HepG2 (cell line): ENCODE measurements around the gene ABCG1. TPM values are rescaled to one million over a fixed set of nuclear protein-coding genes. Genes with fewer than 3 reads are reported as not detected.

Source experiments
- ARID3A ChIP-seq: IDR thresholded peaks from 2 replicates; pipeline ENCODE4 v1.6.1; 2012; ENCODE audit warnings: low read depth, low read length, improper control_type of control experiment
- CCDC6 ChIP-seq: sonication (generic); formaldehyde crosslinking; IDR thresholded peaks from 2 replicates; pipeline ENCODE4 v1.8.1; 2022; ENCODE audit warnings: mild to moderate bottlenecking, missing genetic modification reagents, moderate library complexity
- ETV6 ChIP-seq: sonication (generic); formaldehyde crosslinking; conservative IDR thresholded peaks from 2 replicates; pipeline ENCODE4 v1.4.0; 2020; ENCODE audit warnings: missing genetic modification reagents
- GATAD2A ChIP-seq: IDR thresholded peaks from 2 replicates; pipeline ENCODE4 v1.6.1; 2016
- IKZF4 ChIP-seq: sonication (generic); formaldehyde crosslinking; IDR thresholded peaks from 2 replicates; pipeline ENCODE4 v1.5.1; 2020; ENCODE audit warnings: borderline replicate concordance, mild to moderate bottlenecking, low read depth, missing genetic modification reagents; ENCODE audit errors: not compliant biosample characterization
- ISX ChIP-seq: sonication (generic); formaldehyde crosslinking; conservative IDR thresholded peaks from 2 replicates; pipeline ENCODE4 v1.5.0; 2020; ENCODE audit warnings: missing genetic modification reagents
- MEIS1 ChIP-seq: sonication (generic); formaldehyde crosslinking; IDR thresholded peaks from 2 replicates; pipeline ENCODE4 v1.9.0; 2021; ENCODE audit warnings: mild to moderate bottlenecking, missing genetic modification reagents, moderate library complexity, borderline replicate concordance
- PTBP1 ChIP-seq: fragments of 200-400 bp; formaldehyde crosslinking; IDR thresholded peaks from 2 replicates; pipeline ENCODE4 v1.6.1; 2018; ENCODE audit warnings: low read length, low read depth; ENCODE audit not compliant: poor library complexity, severe bottlenecking
- RCOR2 ChIP-seq: IDR thresholded peaks from 2 replicates; pipeline ENCODE4 v1.6.1; 2016; ENCODE audit warnings: missing biosample characterization, missing genetic modification reagents
- SOX13 ChIP-seq, 3 experiments: fragments of 450-650 bp in 1 of 3; sonication (generic) in 1 of 3; formaldehyde crosslinking in 1 of 3; IDR thresholded peaks in 2 of 3; conservative IDR thresholded peaks in 1 of 3; 2 replicates each; pipeline versions ENCODE4 v1.5.0 to v1.6.1; 2016 to 2020; ENCODE audit warnings: antibody characterized with exemption in 1 of 3, mild to moderate bottlenecking in 1 of 3, missing compliant biosample characterization in 1 of 3, missing genetic modification reagents in 1 of 3, moderate library complexity in 1 of 3
- ZBED4 ChIP-seq: sonication (generic); formaldehyde crosslinking; IDR thresholded peaks from 2 replicates; pipeline ENCODE4 v1.4.0; 2020; ENCODE audit warnings: missing genetic modification reagents, borderline replicate concordance
- ZBTB34 ChIP-seq: sonication (generic); formaldehyde crosslinking; IDR thresholded peaks from 2 replicates; pipeline ENCODE4 v1.8.0; 2022; ENCODE audit warnings: mild to moderate bottlenecking, missing genetic modification reagents
- ZC3H4 ChIP-seq: sonication (generic); formaldehyde crosslinking; IDR thresholded peaks from 2 replicates; pipeline ENCODE4 v1.4.0; 2020; ENCODE audit warnings: missing genetic modification reagents, borderline replicate concordance
- ZMAT5 ChIP-seq: sonication (generic); formaldehyde crosslinking; IDR thresholded peaks from 2 replicates; pipeline ENCODE4 v1.5.0; 2020; ENCODE audit warnings: mild to moderate bottlenecking, low read depth, missing genetic modification reagents, borderline replicate concordance
- ZNF292 ChIP-seq: sonication (generic); formaldehyde crosslinking; IDR thresholded peaks from 2 replicates; pipeline ENCODE4 v1.8.1; 2022; ENCODE audit warnings: mild to moderate bottlenecking, low read depth, missing genetic modification reagents, borderline replicate concordance
- ZNF451 ChIP-seq: sonication (generic); formaldehyde crosslinking; IDR thresholded peaks from 2 replicates; pipeline ENCODE4 v1.5.0; 2020; ENCODE audit warnings: mild to moderate bottlenecking, missing genetic modification reagents
- ZNF562 ChIP-seq: sonication (generic); formaldehyde crosslinking; IDR thresholded peaks from 2 replicates; pipeline ENCODE4 v1.8.0; 2022; ENCODE audit warnings: missing genetic modification reagents, borderline replicate concordance
- ZNF572 ChIP-seq: sonication (generic); formaldehyde crosslinking; IDR thresholded peaks from 2 replicates; pipeline ENCODE4 v1.5.1; 2020; ENCODE audit warnings: mild to moderate bottlenecking, missing genetic modification reagents
- ZNF605 ChIP-seq: sonication (generic); formaldehyde crosslinking; IDR thresholded peaks from 2 replicates; pipeline ENCODE4 v1.8.0; 2022; ENCODE audit warnings: mild to moderate bottlenecking, missing genetic modification reagents
- ZNF674 ChIP-seq: sonication (generic); formaldehyde crosslinking; IDR thresholded peaks from 2 replicates; pipeline ENCODE4 v1.5.0; 2020; ENCODE audit warnings: low read depth, mild to moderate bottlenecking, missing genetic modification reagents
- polyA plus RNA-seq, 8 experiments: library from polyadenylated mRNA; depleted of rRNA in 3 of 8; stranded (reverse) in 7 of 8; unstranded in 1 of 8; fragments of >200 nt; fragmentation: Illumina TruSeq in 4 of 8; extraction: Trizol in 4 of 8; gene quantifications; 2 replicates each; pipeline versions ENCODE4 v1.2.1 to v1.2.3, GENCODE V29; 2011 to 2016; ENCODE audit warnings: low read depth in 4 of 8, missing spikeins in 1 of 8, mixed read lengths in 1 of 8; ENCODE audit not compliant: insufficient read depth in 1 of 8
- total RNA-seq, 5 experiments: library from RNA; depleted of rRNA; stranded (reverse); fragments of >200 nt; fragmentation: Illumina TruSeq; extraction: Trizol; gene quantifications; 2 replicates each; pipeline ENCODE4 v1.2.3, GENCODE V29; 2016; ENCODE audit warnings: low read depth in 1 of 5

Gene ABCG1
- total and polyA plus RNA-seq, 2 of the 13 experiments (the other 11 are each of a cell fraction or from before 2014, with no cell fraction given) = 0.04 TPM; not detected in 1

- TF ChIP-seq ARID3A = no peak
- no peak; the same call in 1 of the 2 replicates for TF ChIP-seq ZBED4
- TF ChIP-seq CCDC6 (CRISPR knock-in tag) = no peak
- no peak for TF ChIP-seq ZMAT5 (CRISPR knock-in tag)
- TF ChIP-seq ZNF292 (CRISPR knock-in tag) = no peak
- no peak for TF ChIP-seq SOX13 (IDR thresholded peaks at IDR 0.05)
- TF ChIP-seq SOX13 (CRISPR knock-in tag; conservative IDR thresholded peaks at IDR 0.05 in 1 of 2, IDR thresholded peaks at IDR 0.05 in 1 of 2) = 0 out of 4 replicates have a peak, but pooled peaks of 1 of the 2 experiments have one; percentile 8
- TF ChIP-seq ZBTB34 (CRISPR knock-in tag) = no peak
- TF ChIP-seq PTBP1 = no peak
- TF ChIP-seq MEIS1 (CRISPR knock-in tag) = no peak
- no peak for TF ChIP-seq ZNF674 (CRISPR knock-in tag)
- no peak for TF ChIP-seq ZNF451 (CRISPR knock-in tag)
- no peak for TF ChIP-seq ETV6 (CRISPR knock-in tag)
- no peak for TF ChIP-seq ZNF572 (CRISPR knock-in tag)
- TF ChIP-seq RCOR2 (CRISPR knock-in tag) = no peak
- TF ChIP-seq ZC3H4 (CRISPR knock-in tag) = no peak
- 0 out of 2 replicates have a peak, but pooled peaks have one; percentile 24 for TF ChIP-seq GATAD2A (CRISPR knock-in tag)
- no peak for TF ChIP-seq ISX
- no peak for TF ChIP-seq IKZF4 (CRISPR knock-in tag)
- TF ChIP-seq ZNF562 = no peak
- no peak for TF ChIP-seq ZNF605 (CRISPR knock-in tag)
Measured at GRCh38 chr21:42337830-42338728, 119.1 kb downstream of the ABCG1 start (continued).
